Astrocyte (in vitro differentiated cells and primary cell): ENCODE results near the gene POTEG.
"Not testable (repeated sequence)": the region's sequence is repeated elsewhere in the genome, so short reads cannot be mapped to it uniquely, and the experiment has no call there.

Experiments used
- EZH2 ChIP-seq: IDR thresholded peaks from 2 replicates; pipeline ENCODE4 v1.6.1; 2012; ENCODE audit warnings: mild to moderate bottlenecking, low read length, inconsistent platforms; ENCODE audit not compliant: insufficient read depth
- TF ChIP-seq, protein P1 (sequence below): IDR thresholded peaks from 2 replicates; pipeline ENCODE4 v1.5.1; 2011; ENCODE audit warnings: low read depth, mild to moderate bottlenecking, inconsistent platforms, low read length, moderate library complexity; ENCODE audit not compliant: insufficient read depth

DNA sequence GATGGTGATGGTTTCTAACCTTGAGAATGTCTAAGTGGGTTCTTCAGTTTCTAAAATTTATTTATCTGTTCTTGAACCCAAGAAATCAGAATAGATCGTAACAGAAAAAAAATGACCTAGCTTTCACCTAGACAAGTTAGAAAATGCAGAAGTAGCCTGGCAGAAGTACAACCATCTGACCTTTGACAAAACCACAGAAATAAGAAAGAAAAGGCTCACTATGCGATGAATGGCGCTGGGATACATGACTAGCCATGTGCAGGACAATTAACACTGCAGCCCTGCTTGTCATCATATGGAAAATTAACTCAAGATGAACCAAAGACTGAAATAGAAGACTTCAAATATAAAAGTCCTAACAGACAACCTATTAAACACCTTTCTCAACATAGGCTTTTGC is 5.7 kb upstream of the POTEG start:
- TF ChIP-seq, protein P1, sequence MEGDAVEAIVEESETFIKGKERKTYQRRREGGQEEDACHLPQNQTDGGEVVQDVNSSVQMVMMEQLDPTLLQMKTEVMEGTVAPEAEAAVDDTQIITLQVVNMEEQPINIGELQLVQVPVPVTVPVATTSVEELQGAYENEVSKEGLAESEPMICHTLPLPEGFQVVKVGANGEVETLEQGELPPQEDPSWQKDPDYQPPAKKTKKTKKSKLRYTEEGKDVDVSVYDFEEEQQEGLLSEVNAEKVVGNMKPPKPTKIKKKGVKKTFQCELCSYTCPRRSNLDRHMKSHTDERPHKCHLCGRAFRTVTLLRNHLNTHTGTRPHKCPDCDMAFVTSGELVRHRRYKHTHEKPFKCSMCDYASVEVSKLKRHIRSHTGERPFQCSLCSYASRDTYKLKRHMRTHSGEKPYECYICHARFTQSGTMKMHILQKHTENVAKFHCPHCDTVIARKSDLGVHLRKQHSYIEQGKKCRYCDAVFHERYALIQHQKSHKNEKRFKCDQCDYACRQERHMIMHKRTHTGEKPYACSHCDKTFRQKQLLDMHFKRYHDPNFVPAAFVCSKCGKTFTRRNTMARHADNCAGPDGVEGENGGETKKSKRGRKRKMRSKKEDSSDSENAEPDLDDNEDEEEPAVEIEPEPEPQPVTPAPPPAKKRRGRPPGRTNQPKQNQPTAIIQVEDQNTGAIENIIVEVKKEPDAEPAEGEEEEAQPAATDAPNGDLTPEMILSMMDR, result not testable (repeated sequence)
- TF ChIP-seq EZH2, result not testable (repeated sequence)
